ENCODE data around the gene DNASE1L2.
A peak's percentile ranks its signal among the peaks of the same experiment; 100 is the strongest.

- TF ChIP-seq EP300 (IDR thresholded peaks at IDR 0.05) (no peak), CTCF (IDR thresholded peaks at IDR 0.05) (peak; percentile 49 to 75)
Measured at GRCh38 chr16:2251296-2252111, 15.3 kb downstream of the DNASE1L2 start, which contains the start of gene ECI1.

Data from suprapubic skin (tissue), 3 donors.